SK-N-MC (cell line): ENCODE data around the gene UBE2E2.

ENCODE experiments used
- EZH2 ChIP-seq: fragments of 200-600 bp; sonication (generic); IDR thresholded peaks from one replicate; pipeline ENCODE4 v1.6.1; 2017; ENCODE audit warnings: antibody characterized with exemption
- POLR2AphosphoS5 ChIP-seq: IDR thresholded peaks from 2 replicates; pipeline ENCODE4 v1.6.1; 2012; ENCODE audit warnings: mild to moderate bottlenecking, low read depth, low read length, borderline replicate concordance

DNA sequence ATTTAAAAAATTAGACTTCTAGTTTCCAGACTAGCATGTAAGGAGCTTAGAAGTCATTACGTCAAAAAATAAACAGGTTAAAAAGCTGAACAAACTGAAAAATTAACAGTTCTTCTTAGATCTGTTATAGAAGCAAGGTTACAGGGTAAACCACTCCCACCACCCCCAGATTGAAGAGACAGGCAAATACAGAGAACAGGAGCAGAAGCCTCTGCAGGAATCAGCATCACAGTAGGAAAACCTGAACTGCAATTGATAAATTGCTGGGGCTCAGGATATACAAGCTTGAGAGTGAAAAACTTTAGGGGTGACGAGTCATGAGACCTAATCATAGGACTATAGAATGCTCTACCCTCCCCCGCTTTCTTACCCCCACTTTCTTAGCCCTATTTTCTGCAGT lies 222.3 kb downstream of the UBE2E2 start:
- TF ChIP-seq POLR2AphosphoS5 (no peak), EZH2 (no peak)
